Ishikawa (cell line): ENCODE measurements around the gene DEFB119.

Experiments
- CEBPB ChIP-seq: IDR thresholded peaks from 2 replicates; pipeline ENCODE4 v1.6.1; 2012
- CREB1 ChIP-seq: IDR thresholded peaks from 2 replicates; pipeline ENCODE4 v1.6.1; 2012; ENCODE audit warnings: low read depth
- EGR1 ChIP-seq: IDR thresholded peaks from 2 replicates; pipeline ENCODE4 v1.6.1; 2012
- EP300 ChIP-seq: IDR thresholded peaks from 2 replicates; pipeline ENCODE4 v1.6.1; 2012; ENCODE audit warnings: borderline replicate concordance
- FOXM1 ChIP-seq: IDR thresholded peaks from 2 replicates; pipeline ENCODE4 v1.6.1; 2012; ENCODE audit warnings: low read depth, borderline replicate concordance
- NFIC ChIP-seq: IDR thresholded peaks from 2 replicates; pipeline ENCODE4 v1.6.1; 2012
- RAD21 ChIP-seq: IDR thresholded peaks from 2 replicates; pipeline ENCODE4 v1.6.1; 2012; ENCODE audit warnings: low read depth
- TAF1 ChIP-seq: IDR thresholded peaks from 2 replicates; pipeline ENCODE4 v1.6.1; 2012; ENCODE audit warnings: low read depth, mild to moderate bottlenecking
- TCF12 ChIP-seq: IDR thresholded peaks from 2 replicates; pipeline ENCODE4 v1.6.1; 2012; ENCODE audit warnings: low read depth
- TEAD4 ChIP-seq: IDR thresholded peaks from 2 replicates; pipeline ENCODE4 v1.6.1; 2012
- YY1 ChIP-seq: IDR thresholded peaks from 2 replicates; pipeline ENCODE4 v1.6.1; 2012; ENCODE audit warnings: low read depth
- ZBTB7A ChIP-seq: IDR thresholded peaks from 2 replicates; pipeline ENCODE4 v1.6.1; 2012; ENCODE audit warnings: low read depth
- TF ChIP-seq, protein P1 (sequence below): IDR thresholded peaks from 2 replicates; pipeline ENCODE4 v1.6.1; 2012
- TF ChIP-seq, protein P2 (sequence below): IDR thresholded peaks from 2 replicates; pipeline ENCODE4 v1.6.1; 2012
- TF ChIP-seq, protein P3 (sequence below): IDR thresholded peaks from 2 replicates; pipeline ENCODE4 v1.6.1; 2012; ENCODE audit warnings: low read depth, mild to moderate bottlenecking

Gene DEFB119

DNA sequence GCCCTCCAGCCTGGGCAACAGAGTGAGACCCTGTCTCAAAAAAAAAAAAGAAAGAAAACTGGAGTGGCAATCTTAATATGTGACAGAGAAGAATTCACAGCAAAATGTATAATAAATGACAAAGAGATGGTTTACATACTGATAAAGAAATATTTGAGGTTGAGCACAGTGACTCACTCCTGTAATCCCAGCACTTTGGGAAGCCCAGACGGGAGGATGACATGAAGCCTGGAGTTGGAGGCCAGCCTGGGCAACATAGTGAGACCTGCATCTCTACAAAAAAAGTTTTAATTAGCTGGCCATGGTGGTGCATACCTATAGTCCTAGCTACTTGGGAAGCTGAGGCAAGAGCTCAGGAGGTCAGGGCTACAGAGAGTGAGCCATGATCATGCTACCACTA, 34.4 kb downstream of the DEFB119 start:
- TF ChIP-seq TCF12 (no peak), CEBPB (no peak), FOXM1 (no peak), RAD21 (no peak), ZBTB7A (no peak), TAF1 (no peak), YY1 (no peak), EP300 (no peak), TEAD4 (no peak), NFIC (no peak)
- TF ChIP-seq, protein P1, sequence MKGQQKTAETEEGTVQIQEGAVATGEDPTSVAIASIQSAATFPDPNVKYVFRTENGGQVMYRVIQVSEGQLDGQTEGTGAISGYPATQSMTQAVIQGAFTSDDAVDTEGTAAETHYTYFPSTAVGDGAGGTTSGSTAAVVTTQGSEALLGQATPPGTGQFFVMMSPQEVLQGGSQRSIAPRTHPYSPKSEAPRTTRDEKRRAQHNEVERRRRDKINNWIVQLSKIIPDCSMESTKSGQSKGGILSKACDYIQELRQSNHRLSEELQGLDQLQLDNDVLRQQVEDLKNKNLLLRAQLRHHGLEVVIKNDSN = no peak
- TF ChIP-seq, protein P2, sequence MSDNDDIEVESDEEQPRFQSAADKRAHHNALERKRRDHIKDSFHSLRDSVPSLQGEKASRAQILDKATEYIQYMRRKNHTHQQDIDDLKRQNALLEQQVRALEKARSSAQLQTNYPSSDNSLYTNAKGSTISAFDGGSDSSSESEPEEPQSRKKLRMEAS = no peak
- TF ChIP-seq, protein P3, sequence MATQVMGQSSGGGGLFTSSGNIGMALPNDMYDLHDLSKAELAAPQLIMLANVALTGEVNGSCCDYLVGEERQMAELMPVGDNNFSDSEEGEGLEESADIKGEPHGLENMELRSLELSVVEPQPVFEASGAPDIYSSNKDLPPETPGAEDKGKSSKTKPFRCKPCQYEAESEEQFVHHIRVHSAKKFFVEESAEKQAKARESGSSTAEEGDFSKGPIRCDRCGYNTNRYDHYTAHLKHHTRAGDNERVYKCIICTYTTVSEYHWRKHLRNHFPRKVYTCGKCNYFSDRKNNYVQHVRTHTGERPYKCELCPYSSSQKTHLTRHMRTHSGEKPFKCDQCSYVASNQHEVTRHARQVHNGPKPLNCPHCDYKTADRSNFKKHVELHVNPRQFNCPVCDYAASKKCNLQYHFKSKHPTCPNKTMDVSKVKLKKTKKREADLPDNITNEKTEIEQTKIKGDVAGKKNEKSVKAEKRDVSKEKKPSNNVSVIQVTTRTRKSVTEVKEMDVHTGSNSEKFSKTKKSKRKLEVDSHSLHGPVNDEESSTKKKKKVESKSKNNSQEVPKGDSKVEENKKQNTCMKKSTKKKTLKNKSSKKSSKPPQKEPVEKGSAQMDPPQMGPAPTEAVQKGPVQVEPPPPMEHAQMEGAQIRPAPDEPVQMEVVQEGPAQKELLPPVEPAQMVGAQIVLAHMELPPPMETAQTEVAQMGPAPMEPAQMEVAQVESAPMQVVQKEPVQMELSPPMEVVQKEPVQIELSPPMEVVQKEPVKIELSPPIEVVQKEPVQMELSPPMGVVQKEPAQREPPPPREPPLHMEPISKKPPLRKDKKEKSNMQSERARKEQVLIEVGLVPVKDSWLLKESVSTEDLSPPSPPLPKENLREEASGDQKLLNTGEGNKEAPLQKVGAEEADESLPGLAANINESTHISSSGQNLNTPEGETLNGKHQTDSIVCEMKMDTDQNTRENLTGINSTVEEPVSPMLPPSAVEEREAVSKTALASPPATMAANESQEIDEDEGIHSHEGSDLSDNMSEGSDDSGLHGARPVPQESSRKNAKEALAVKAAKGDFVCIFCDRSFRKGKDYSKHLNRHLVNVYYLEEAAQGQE = no peak

DNA sequence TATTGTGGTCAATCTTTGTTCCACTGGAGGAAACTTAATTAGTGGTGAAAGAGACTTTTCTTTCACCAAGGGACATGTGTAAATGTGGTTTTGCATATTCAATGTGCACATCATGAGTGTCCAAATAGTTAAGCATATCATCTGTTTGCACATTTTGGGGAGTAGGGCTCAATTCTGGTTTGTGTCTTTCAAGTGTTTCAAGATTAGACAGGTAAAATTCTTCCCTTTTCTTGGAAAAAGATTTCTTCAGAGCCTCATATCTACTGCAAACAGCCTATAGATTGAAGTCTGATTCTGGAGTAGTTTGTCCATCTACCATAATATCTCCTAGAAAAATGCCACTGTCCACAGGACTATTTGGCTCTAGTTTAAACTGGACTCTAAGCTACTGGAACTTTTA, 48.9 kb downstream of the DEFB119 start:
- TF ChIP-seq, protein P3 = no peak
- TF ChIP-seq CEBPB (no peak), EP300 (no peak), FOXM1 (no peak), CREB1 (no peak), RAD21 (no peak), TAF1 (no peak), TCF12 (no peak), YY1 (no peak), NFIC (no peak)
- TF ChIP-seq, protein P2 = no peak

DNA sequence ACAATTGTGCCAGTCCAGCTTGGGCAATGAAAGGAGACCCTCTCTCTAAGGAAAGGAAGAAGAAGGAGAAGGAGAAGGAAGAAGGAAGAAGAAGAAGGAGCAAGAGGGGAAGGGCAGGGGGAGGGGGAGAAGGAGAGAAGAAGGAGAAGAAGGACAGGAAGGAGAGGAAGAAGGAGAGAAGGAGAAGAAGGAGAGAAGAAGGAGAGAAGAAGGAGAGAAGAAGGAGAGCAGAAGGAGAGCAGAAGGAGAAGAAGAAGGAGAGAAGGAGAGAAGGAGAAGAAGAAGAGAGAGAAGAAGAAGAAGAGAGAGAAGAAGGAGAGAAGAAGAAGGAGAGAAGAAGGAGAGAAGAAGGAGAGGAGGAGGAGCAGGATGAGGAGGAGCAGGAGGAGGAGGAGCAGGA, 59.5 kb downstream of the DEFB119 start:
- no peak for TF ChIP-seq TEAD4
- no peak for TF ChIP-seq ZBTB7A
- TF ChIP-seq RAD21 = no peak
- no peak for TF ChIP-seq YY1
- TF ChIP-seq, protein P2 = no peak
- TF ChIP-seq CEBPB = no peak
- TF ChIP-seq, protein P3 = no peak
- no peak for TF ChIP-seq EP300
- TF ChIP-seq TAF1 = no peak
- TF ChIP-seq, protein P1 = no peak
- no peak for TF ChIP-seq NFIC
- no peak for TF ChIP-seq TCF12
- no peak for TF ChIP-seq EGR1
- TF ChIP-seq FOXM1 = no peak
